Pons (tissue), 1 donor: ENCODE results near the gene KCNK1.
"Not testable (repeated sequence)": the region's sequence is repeated elsewhere in the genome, so short reads cannot be mapped to it uniquely, and the experiment has no call there.

ENCODE experiments used
- DNase-seq: peaks from one replicate; pipeline ENCODE4 v3.0.0-alpha.2; 2016; ENCODE audit warnings: low spot score

KCNK1 gene

DNA sequence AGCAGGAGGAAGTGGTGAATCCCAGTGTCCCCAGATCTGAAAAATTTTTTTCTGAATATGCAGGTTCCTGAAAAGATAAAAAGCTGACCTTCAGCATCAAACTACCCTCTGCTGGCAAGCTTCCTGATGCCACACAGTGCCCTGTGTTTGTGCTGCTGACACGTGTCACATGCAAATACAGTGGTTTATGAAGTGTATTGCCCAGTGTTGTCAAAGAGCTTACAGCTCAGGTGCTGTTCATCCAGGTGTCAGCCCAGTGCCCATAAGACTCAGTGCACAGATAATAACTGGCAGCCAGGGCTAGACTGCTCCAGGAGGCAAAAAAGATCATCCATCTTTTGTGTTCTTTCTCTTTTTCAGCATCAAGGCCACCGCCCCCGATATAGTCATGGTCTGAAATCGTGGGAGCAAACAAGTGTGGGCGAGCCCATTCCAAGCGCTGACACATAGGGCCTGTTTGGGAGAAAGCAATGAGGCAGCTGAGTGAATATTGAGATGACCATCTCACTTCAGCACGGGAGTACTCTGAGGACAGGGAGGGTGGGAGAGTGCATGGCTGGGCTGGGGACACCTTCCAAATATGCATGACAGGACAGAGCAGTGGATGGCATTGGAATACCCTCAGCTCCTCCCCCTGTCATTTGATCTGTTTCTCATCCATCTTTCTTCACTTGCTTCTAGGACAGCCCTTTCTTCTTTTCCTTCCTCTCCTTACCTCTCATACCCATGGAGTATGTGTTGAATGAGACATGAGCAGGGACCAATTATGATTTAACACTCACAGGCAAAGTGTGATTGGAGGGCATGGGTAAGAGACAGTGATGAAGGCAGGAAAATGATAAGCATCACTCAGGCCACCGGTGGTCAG is 6.4 kb upstream of the KCNK1 start:
- no peak for DNase-seq

DNA sequence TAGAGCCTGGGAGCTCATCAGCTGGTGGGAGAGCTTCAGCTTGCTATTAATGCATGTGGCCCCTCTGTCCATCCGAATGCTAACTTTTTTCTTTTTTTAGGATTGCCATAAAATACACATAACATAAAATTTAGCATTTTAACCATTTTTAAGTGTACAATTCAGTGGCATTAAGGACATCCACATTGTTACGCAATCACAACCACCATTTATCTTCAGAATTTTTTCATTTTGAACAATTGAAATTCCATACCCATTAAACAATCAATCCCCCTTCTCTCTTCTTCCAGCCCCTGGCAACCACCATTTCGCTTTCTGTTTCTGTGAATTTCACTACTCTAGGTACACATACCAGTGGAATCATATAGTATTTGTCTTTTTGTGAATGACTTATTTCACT is 4.9 kb upstream of the KCNK1 start:
- DNase-seq = no peak

DNA sequence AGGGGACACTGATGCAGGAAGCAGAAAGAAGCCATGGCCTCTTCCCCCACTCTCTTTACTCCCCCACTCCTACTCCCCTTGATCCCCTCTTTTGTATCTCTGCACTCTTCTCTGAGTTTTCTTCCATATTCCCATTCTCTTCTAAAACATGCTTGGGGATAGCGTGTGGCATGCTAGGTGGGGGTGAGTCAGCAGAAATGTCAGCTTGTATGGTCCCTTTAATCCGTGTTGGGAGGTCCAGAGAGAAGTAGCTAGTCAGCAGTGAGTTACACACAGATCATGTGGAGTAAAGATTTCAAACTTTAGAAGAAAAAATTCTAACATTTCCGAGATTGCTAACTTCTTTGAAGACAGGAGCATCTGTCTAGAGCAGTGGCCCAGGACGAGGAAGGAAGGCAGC is 4.0 kb upstream of the KCNK1 start:
- DNase-seq = no peak

DNA sequence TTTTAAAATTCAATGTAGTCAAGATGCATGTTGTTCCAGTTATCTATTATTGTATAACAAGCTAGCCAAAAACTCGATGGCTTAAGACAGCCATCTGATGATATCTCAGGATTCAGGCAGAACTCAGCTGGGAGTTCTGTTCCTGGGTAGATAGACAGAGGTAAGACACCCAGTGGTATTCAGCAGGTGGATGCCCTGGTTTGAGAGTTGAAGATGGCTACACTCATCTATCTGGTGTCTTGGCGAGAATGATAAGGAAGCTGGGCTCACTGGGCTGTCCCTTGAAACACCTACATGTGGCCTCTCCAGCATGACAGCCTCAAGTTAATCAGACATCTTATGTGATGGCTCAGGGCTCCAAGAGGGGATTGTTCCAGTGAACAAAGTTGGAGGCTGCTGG is 3.3 kb upstream of the KCNK1 start:
- DNase-seq = no peak

DNA sequence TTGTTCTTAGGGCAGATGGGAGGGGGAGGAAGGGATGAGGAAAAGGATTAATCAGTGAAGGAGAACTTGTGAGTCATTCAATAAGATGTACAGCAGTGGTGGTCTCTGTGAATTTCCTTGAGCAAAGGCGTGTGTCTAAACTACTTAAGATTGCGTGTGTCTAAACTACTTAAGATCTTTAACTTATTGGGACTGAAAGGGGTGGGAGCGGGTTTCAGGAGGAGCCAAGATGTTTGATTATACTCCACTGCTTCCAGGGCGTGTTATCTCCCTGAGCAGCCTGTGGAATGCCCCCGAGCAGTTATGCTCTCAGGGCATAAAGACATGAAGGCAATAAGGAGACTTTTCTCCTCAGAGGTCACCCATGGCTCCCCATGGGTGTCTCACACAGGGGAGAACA is 2.5 kb upstream of the KCNK1 start:
- not testable (repeated sequence) for DNase-seq

DNA sequence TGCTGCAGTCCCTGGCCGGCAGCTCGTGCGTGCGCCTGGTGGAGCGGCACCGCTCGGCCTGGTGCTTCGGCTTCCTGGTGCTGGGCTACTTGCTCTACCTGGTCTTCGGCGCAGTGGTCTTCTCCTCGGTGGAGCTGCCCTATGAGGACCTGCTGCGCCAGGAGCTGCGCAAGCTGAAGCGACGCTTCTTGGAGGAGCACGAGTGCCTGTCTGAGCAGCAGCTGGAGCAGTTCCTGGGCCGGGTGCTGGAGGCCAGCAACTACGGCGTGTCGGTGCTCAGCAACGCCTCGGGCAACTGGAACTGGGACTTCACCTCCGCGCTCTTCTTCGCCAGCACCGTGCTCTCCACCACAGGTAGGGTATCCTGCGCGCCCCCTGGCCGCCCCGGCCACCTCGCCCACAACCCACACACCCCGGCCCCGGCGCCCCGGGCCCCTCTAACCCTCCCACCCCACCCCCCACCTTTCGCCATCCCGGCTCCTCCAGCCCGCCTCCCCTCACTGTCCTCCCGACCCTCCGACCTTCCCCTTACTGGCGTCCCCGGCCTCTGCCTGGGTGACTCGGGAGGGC is 352 bp downstream of the KCNK1 start:
- DNase-seq = no peak

DNA sequence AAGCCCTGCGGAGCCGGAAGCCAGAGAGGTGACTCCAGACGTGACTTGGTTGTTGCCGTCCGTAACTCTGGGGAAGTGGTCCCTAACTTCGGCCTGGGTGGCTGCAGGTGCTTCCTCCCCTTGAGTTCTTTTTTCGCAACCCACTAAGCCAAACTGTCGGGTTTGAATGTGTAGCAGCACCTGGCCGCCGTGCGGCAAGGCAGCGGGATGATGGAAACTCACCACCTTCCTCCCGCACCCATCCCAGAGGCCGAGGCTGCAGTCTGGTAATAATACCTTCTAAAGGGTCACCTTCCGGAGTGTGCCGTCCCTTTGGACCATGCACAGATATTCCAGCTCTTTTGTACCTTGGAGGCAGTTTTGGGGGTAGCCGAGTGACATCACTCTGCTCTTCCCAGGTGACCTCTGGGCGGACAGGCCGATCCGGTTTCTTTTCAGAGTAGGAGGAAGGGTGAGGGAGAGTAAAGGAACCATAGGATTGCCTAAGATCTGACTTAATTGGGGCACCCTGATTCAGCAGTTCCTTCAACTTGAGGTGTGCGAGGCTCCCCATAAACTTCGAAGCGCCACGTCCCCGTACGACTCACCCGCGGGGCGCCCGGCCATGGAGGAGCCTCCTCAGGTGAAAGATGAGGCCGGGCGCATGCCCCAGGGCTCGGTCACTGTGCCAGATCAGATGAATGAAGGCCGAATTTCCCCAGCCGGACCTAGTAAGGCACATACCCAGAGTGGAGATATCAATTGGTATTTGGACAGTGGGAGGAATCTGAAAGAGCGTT is 1.0 kb downstream of the KCNK1 start:
- no peak for DNase-seq

DNA sequence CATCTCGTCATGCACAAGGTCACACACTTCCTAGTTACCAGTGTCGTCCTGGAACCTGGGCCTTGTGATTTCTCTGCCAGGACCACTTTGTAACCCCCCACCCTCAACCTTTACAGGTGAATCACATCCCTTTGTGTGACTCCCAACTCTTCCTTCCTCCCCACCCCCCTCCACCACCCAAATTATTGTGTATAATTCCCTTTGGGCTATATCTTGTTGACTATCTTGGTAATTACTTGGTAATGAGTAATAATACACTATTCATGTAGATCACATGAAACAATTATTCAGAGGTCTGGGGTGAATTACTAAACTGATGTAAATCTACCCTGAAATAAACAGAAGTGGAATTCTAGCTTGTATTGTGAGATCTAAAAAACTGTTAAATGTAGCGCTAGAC is 1.7 kb downstream of the KCNK1 start:
- no peak for DNase-seq

DNA sequence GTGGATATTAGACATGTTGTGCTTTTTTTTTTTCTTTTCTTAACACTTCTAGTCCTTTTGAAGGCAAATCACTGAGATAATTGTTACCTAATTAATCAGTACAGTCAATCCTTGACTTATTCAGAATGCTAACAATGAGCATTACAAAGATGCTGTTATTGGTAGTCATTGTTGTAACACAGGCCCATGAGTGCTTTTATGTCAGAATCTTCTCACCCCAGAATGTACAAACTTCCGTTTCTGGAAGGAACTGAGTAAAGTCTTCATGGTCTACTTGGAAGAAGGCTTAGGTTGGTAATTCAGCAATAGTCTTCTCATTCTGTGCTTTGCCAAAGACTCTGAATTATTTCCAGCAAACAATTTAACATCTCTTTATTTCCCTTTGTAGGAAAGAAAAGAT is 3.1 kb downstream of the KCNK1 start:
- DNase-seq = peak; percentile 42

DNA sequence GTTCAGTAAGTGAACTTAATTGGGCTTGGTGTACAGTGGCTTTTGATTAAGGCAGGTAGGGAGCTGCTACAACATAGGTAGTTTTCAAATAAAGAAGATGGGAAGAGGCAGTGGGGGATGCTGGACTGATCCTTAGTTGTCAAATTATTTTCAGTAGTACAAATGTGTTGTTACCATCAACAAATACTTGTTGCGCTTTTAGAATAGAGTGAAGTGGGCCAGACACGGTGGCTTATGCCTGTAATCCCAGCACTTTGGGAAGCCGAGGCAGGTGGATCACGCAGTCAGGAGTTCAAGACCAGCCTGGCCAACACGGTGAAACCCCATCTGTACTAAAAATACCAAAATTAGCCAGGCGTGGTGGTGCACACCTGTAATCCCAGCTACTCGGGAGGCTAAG is 5.5 kb downstream of the KCNK1 start:
- DNase-seq = not testable (repeated sequence)

DNA sequence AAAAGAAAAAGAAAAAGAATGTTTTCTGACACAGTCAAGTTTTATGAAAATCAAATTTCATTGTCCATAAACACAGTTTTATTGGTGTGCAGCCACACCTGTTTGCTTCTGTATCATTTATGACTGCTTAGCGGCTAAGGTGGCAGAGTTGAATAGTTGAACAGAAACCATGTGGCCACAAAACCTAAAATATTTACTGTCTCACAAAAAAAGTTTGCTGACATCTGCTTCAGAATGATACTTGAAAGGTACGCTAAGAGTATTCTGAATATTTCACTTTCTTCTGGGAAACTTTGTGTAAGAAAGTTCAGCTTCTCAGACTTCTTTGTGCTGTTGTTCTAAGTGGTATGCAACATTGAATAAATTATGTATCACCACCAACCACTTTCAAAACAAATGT is 6.2 kb downstream of the KCNK1 start:
- no peak for DNase-seq

DNA sequence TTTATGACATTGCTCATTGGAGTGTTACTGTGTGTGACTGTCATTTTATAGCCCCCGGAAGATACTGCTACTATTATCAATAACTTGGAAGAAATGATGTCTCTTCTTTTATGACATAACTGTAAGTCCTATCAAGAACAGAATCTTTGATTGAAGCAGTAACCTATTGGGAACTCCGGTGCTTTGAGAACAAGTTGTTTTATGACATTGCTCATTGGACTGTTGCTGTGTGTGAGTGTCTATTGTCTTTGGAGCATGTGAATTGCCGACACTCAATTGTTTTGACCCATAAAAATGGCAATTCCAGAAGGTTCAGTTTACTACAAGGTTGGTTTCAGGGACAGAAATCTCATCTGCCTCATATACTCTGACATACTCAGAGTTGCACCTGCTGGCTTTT is 8.0 kb downstream of the KCNK1 start:
- DNase-seq = no peak

DNA sequence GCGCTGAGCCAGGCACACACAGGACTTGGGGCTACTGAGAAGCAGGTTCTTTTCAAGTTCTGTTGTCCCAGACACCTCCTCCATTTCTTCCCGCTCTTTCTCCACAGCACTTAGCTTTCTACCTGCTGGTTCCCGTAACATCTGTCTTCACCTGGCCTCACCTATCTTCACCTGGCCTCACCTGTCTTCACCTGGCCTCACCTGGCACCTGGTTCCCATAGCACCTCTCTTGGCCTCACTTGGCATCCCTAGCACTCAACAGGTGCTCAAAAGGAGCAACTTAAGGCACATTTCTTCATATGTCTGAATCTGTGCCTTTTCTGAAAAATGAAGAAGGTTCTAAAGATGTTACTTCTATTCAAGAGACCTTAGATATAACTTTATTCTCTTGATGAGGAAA is 10.4 kb downstream of the KCNK1 start:
- DNase-seq = no peak

DNA sequence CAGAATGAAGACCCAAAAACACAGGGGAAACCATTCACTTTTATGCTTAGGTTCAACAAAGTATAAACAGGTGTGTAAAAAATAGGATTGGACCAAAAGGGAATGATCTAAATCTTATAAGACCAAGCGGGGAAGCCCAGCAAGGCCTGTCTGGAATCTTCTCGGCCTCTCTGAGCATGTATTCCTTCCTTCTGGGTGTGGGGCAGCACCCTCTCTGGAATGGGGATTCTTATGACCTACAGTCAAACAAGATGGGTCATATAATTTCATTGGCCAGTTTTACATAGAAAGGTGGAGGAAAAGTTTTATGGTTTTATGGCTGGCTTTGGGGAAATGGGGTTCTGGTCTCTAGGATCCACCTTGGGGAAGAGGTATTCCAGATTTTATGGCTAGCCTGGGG is 11.2 kb downstream of the KCNK1 start:
- no peak for DNase-seq

DNA sequence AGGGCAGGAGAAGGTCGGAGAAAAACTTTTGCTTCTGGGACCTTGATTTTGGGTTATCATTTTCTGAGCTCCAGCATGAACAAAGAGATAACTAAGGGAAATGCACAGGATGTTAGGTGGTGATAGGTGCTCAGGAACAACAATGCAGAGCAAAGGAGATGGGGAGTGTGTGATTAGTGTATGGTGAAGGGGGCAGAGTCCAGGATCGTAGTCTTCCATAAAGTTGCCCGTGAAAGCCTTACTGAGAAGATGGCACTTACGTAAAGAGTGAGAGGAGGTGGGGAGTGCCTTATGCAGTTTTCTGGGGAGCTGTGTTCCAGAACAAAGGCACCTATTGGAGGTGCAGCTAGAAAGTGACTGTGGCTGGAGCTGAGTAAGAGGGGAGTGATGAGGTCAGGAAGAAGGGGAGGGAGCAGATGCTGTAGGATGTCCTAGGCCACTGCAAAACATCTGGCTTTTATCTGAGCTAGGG is 11.6 kb downstream of the KCNK1 start:
- DNase-seq = no peak

DNA sequence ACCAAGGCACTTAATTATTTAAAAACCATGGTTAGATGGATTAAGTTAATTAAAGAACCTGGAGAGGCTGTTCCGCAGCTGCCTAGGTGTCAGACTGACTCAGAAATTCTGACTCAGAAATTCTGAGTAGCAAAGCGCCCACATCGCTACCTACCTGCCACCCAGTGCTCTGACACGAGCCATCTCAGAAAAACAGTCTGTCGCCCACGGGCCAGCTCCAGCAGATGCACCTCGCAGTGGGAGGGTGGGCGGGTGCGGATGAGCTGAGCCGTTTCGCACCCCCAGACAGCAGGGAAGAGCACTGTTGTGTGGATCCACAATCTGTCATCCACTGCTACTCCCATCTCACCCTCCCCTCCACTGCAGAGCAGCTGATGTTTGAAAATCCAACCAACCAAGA is 13.5 kb downstream of the KCNK1 start:
- DNase-seq = no peak

DNA sequence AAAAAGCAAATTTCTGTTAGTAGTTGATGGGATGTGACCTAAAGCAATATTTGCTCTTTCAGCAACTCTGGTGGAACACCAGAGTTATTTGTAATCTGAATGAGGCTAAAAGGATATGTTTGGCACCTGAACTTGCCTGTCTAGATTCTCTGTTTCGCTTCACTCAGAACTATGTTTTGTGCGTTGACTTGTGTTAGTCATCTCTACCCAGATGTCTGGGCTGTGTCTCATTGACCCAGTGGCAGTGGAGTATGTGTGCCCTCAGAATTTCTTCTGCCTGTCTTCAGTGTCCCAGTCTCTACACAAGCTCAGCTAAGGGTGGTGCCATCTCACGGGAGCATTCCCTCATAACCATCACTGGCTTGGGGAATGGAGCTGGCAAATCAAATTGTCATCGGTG is 13.9 kb downstream of the KCNK1 start:
- no peak for DNase-seq

DNA sequence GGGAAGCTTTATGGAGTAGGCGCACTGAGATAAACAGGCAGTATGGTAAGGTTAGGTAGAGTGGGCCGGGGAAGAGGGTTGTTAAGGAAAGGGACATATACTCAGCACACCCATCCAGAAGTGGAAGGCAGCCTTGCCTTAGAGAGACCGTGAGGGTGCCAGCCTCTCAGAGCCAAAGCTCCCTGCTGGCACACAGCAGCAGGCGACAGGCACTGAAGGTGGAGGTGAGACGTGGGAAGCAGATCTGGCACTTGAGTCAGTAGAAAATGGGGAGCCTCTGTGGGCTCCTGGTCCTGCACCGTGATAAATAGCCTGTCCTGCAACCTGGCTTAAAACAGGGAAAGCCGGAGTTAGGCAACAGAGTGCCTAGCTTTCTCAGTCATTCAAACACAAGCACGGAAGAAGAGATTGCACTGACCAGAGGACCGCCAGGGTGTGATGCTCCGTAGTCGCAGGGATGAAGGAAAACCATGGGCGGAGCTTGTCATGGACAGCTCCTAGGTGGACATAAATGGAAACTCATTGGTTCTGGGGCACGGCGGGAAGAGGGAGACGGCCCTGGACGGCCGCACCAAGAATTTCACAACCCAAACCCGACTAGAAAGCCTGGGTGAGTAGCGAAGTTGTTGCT is 15.5 kb downstream of the KCNK1 start:
- no peak for DNase-seq

DNA sequence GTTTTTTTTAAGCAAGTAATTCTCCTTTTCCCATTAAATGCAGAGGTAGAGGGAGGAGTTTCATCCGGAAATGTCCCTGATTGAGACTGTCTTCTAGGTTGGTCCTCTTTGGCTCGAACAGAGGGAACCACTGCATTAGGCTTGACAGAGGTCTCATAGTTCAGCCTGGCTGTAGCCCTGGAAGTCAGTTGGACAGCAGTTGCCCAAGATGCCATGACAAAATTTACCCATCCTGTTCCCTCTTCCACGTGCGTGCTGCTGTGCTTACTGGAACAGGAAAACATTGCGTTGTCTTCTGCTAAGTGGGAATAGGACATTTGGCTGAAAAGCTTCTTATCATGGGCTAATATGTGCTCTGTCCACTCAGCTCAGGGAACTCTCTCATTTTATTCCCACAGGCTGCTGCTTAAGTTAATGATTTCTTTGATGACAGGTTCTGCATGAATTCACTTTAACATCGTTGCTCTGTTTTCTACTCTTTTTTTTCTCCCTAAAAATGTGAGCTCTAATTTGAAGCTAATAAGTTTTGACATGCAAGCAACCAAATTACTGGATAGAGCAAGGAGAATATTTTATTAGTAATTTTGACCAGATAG is 18.0 kb downstream of the KCNK1 start:
- no peak for DNase-seq

DNA sequence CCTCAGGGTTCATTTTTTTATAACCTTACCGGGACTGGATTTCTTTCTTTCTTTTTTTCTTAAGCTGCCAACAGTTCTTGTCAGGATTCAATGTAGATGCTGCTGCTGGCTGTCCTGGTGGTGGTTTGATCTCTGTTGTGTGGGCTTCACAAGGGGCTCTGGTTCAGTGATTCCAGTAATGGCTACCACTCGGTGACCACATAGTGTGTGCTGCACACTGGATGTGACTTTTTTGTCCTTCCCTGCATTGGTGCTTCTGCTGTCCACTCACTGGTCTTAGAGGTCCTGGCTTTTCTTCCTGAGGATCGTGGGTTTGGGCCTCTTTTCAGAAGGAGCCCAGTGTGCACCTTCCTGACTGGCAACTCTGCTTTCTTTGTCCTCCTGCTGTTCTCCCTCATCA is 18.5 kb downstream of the KCNK1 start:
- DNase-seq = no peak

DNA sequence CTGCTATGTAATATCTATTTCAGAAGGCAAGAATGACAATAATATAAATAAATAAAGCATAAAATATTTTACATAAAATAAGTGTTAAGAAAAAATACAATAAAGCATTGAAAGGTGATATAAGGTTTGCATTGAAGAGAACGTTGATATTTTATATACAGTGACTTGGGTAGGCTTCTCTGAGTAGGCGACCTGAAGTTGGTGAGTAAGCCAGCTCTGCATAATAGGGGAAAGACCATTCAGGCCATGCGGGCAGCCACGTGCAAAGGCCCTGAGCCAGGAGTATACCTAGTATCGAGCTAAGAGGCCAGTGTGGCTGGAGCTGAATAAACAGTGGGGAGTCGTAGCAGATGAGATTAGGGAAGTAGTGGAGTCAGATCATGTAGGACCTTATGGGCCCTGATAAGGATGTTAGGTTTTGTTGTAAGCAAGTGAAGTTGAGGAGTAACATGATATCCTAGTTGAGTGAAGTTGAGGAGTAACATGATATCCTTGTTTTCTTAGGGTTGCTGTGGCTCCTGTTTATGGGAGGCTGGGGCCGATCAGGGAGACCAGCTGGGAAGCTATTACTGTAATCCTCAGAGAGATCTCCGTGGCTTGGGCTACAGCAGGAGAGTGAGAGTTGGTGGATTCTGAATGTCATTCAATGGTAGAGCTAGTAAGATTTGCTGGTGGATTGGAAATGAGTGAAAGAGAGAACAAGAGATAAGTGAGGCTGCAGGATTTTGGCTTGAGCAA is 22.0 kb downstream of the KCNK1 start:
- DNase-seq = no peak

DNA sequence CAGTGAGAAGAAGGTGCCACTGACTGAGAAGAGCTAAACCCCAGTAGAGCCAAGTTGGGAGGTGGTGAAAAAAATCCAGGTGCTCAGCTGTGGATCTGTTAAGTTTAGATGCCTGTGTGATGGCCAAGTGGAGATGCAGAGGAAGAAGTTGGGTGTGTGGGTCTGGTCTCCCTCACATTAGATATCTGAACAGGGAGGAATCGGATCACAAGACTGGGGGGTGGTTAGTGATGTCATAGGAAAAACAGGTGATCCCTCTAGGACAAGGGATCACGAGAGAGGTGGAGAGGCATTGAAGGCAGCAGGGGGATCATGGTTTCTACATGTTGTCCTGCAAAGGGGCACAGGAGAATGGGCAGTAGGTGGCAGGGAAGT is 22.6 kb downstream of the KCNK1 start:
- no peak for DNase-seq
